GM21717 (cell line): ENCODE measurements around the gene CRTC2.
"Not testable (repeated sequence)": the region's sequence is repeated elsewhere in the genome, so short reads cannot be mapped to it uniquely, and the experiment has no call there.

ENCODE experiments used
- ATAC-seq: cut with Tn5 transposase; IDR thresholded peaks from one replicate; pipeline ENCODE4 v1.9.1; 2021; ENCODE audit warnings: mild to moderate bottlenecking, moderate library complexity; ENCODE audit not compliant: unreplicated experiment

CRTC2 gene

GRCh38 chr1:153958111-153958960 is at the start of gene CRTC2:
Gene CRTC2, minus strand, starts transcription at chr1:153958612. Its CDS starts 115 bp downstream, at chr1:153958497.
- ATAC-seq: peak; percentile 66

DNA sequence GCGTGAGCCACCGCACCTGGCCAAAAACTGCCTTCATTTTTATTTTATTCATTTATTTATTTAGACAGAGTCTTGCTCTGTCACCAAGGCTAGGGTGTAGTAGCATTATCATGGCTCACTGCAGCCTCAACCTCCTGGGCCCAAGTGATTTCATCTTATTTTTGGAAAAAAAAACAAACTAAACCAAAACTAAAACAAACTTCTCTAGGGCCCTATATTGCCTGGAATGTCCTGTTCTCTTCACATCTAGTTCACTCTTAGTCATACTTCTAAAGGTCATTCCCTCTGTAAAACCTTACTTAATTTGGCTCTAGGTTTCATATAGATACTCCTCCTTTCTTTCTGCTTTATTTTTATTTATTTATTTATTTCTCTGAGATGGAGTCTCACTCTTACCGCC is 47.7 kb upstream of the CRTC2 start:
- no peak for ATAC-seq

DNA sequence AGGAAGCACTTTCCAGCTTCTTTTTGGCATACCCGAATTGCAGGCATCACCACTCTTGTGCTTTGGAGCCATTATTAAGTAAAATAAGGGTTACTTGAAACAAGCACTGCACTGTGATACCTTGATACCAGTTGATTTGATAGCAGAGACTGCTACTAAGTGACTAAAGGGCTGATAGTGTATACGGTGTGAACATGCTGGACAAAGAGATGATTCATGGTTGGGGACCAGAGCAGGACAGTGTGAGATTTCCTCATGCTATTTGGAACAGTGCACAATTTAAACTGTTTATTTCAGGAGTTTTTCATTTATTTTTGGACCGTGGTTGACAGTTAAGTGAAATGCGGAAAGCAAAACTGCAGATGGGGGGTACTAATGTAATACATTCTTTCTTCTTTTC is 42.0 kb upstream of the CRTC2 start:
- ATAC-seq: no peak

GRCh38 chr1:153996882-153997281 is 38.5 kb upstream of the CRTC2 start:
- not testable (repeated sequence) for ATAC-seq

DNA sequence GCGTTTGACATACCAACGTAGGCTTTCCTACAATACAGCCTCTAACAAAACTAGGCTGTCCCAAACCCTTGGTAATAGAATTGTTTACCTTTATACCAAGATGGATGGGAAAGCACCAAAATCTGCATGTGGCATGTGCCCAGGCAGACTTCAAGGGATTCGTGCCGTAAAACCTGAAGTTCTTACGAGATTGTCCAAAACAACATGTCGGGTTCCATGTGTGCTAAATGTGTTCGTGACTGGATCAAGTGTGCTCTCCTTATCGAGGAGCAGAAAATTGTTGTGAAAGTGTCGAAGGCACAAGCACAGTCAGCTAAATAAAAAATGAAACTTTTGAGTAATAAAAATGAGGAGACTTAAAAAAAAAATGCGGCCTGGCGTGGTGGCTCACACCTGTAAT is 37.2 kb upstream of the CRTC2 start:
- no peak for ATAC-seq

DNA sequence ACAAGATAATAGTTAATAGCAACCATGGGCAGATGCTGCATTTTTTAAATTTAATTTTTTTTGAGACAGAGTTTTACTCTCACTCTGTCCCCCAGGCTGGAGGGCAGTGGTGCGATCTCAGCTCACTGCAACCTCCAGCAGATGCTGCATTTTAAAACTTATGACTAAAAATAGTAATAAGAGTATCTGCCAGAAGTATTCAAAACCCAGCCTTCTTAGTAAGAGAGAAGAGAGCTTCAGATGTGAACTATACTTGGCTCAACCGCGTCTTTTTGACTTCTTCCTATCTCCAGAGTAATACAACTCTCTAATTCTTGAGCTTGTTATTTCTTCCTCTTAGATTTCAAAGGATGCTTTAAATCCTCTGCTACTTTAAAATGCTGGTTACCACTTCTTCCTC is 36.8 kb upstream of the CRTC2 start:
- ATAC-seq: no peak

- ATAC-seq: no peak
Measured at GRCh38 chr1:153991806-153992205, 33.4 kb upstream of the CRTC2 start.

DNA sequence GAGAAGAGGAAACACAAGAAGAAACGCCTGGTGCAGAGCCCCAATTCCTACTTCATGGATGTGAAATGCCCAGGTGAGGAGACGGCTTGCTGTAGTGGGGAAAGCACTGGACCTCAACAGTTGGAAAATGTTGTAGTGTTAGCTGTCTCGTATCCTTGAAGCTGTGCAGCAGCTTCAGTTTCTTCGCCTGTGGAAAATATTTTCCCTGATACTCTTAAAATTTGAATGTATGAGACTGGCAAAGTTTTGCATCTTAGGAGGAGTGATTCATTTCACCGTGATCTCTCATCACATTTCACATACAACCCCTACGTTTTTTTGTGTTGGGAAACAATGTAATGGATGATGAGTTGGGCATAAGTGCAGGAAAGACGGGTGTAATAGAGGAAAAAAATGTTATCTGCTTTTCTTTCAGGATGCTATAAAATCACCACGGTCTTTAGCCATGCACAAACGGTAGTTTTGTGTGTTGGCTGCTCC is 32.8 kb upstream of the CRTC2 start:
- no peak for ATAC-seq

DNA sequence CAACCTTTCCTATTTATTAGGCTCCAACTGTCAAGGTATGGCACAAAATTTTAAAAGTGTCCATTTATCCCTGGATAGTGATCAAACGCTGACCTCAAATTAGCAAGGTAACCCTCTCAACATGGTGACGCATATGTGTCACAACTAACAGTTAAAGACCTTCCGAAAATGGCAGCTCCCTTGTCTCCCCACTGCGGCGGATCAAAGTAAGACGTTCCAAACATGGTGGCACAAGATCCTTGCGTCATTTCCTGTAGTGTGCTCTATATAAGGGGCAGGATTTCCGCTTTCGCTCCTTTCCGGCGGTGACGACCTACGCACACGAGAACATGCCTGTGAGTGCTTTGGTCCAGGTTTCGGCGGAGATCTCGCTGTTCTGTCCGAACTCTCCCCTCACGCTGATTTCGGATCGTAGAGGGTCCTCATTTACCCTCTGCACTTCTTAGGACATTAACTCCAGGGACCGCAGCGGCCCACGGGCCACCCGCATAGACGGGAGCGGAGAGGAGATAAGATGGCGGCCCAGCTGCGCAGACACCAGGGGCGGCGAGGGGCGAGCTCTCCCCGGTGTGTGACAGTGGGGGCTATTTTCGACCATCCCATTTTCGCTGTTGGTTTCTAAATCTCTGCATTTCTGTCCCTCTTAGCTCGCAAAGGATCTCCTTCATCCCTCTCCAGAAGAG is 32.2 kb upstream of the CRTC2 start, which contains the start of gene RPS27:
Gene RPS27 (plus strand): TSS at position 295 of the 683 bp plus-strand sequence. CDS start 35 bp downstream, at position 330.
- peak; percentile 70 for ATAC-seq

DNA sequence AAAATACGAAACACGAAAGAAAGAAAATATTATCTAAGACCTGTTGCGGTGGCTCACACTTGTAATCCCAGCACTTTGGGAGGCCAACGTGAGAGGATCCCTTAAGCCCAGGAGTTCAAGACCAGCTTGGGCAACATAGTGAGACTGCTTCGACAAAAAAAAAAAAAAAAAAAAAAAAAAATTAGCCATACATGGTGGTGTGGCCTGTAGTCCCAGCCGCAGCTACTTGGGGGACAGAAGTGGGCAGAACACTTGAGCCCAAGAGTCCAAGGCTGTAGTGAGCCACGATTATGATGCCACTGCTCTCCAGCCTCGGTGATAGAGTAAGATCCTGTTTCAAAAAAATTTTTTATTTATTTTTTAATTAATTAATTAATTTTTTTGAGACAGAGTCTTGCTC is 29.2 kb upstream of the CRTC2 start:
- ATAC-seq: no peak

DNA sequence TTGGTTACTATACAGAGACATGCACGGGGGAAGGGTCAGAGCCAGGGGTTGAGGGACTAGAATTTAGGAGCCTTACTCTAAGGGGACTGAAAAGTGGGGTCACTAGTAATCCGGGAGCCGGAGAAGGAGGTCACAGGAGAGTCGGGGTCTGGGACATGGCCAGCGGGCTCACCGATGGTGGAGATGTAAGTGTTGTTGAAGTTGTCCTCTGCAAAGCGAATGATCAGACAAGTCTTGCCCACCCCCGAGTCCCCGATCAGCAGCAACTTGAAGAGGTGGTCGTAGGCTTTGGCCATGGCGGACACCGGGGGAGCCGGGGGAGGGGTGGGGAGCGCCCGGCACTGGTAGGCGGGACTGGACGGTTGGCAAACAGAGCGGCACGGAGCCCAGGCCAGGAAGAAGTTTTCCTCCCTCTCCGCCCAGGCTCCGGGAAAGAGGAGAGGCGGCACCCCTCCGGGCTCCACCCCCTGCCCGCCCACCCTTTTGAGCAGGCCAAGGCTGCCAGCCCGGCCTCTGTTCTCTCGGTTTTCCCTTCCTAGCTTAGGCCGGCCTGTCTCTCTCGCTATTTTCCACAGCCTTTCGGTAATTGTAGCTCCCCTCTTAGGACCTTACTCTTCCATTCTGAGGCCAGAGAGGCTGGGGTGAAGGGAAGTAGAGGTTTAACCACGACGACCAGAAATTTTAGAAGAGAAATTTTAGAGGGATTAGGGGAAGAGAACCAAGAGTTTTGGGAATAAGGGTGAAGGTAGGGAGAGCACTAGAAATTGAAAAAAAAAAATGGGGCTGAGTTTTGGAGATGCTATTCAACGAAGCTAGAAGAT is 27.7 kb upstream of the CRTC2 start, which contains the start of gene RAB13:
Gene RAB13 (minus strand): TSS at position 399 of the 821 bp plus-strand sequence. CDS start 103 bp downstream, at position 296.
- ATAC-seq: no peak

- ATAC-seq: no peak
Measured at GRCh38 chr1:153985341-153985912, 27.0 kb upstream of the CRTC2 start.

- no peak for ATAC-seq
Measured at GRCh38 chr1:153984123-153984894, 25.9 kb upstream of the CRTC2 start.

- ATAC-seq: not testable (repeated sequence)
Measured at GRCh38 chr1:153981735-153982134, 23.3 kb upstream of the CRTC2 start.

GRCh38 chr1:153979091-153979490 is 20.7 kb upstream of the CRTC2 start:
- ATAC-seq: not testable (repeated sequence)

DNA sequence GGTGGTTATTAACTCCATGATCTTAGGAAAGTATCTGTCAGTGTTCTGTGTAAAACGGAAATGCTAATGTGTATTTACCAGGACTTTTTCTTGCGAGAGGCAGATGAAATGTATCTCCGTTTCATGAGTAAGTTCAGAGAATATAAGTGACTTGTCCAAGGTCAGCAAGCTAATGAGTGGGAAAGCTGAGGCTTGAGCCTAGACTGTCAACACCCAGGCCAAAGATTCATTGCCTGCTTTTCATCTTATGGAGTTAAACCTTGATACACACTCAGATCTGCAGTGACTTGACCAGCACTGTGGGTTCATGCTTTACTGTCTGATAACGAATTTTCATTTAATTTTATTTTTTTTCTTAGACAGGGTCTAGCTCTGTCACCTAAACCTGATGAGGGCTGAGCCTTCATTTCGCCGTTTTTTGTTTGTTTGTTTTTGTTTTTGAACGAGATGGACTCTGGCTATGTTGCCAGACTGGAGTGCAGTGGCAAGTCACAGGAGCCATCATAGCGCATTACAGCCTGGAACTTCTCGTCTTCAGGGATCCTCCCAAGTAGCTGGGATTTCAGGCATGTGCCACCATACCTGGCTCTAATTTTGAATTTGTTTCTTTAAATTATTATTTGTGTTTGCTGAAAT is 20.0 kb upstream of the CRTC2 start:
- no peak for ATAC-seq

GRCh38 chr1:153977250-153978240 is 19.1 kb upstream of the CRTC2 start, which contains the start of gene JTB:
Gene JTB, minus strand, starts transcription at chr1:153977674. Its CDS starts 422 bp downstream, at chr1:153977252.
- ATAC-seq: peak; percentile 77

DNA sequence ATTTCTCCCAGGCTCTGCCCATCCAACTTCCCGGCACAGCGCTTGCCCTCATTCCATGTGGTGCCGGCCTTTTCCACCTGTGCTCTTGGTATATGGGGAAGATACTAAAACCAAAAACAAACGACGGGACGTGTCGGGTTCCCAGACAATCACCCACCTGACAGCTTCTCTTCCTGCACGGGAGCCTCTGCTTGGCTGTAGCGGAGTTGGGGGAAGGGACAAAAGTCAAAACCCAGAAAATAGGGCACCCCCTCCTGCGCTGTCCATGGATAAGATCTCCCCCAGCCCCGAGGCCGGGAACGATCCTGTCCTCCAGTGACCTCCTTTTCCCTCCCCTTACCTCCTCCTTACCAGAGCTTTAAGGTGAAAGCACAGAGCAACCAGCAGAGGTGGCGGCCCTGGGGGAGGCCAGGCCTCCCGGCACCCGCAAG is 18.4 kb upstream of the CRTC2 start:
- ATAC-seq: no peak
